Measurements from ENCODE around the gene MALRD1. TPM values are rescaled to one million over a fixed set of nuclear protein-coding genes. Genes with fewer than 3 reads are reported as not detected.

The MALRD1 gene
- total and polyA plus RNA-seq, 2 of the 8 experiments (the other 6 are each of a cell fraction or from before 2014, with no cell fraction given): 0.32 to 0.35 TPM

- no peak overlapping the region for H3K4me2 ChIP-seq (ENCODE audit: insufficient read depth in 1 of 2, low read depth in 2 of 2, low read length in 2 of 2)
- H2BK120ac ChIP-seq (replicated peaks; ENCODE audit: low read depth, low read length): no peak overlapping the region
- ChIA-PET POLR2A (ENCODE audit: partially characterized antibody) (no interaction called here), CTCF (ENCODE audit: partially characterized antibody) (interaction anchor here (0.6 to 1.2 kb wide), 2 partner anchors 48 to 528 kb away, joined by 3 to 4 read pairs; no protein-coding TSS in a partner anchor)
- H3K27ac ChIP-seq (ENCODE audit: low read depth, low read length): no peak overlapping the region
- no peaks in the 10 kb centered on the region for H3K36me3 ChIP-seq (ENCODE audit: control insufficient read depth in 2 of 4, insufficient read depth in 4 of 4, low read length in 3 of 4)
- WGBS, 2 experiments (ENCODE audit: extremely low coverage in 1 of 2, insufficient coverage in 1 of 2, insufficient read length in 1 of 2, insufficient replicate concordance in 2 of 2, low coverage in 1 of 2, low lambda C conversion rate in 2 of 2, missing lambda C conversion rate in 1 of 2): 87% methylated on average over 5 of the region's 5 CpGs; no CpG with 5 or more reads in 1 of the 2 experiments
- no peak overlapping the region for H3K56ac ChIP-seq (replicated peaks; ENCODE audit: insufficient read length, low read depth, low read length)
- H3K79me1 ChIP-seq (ENCODE audit: low read depth, low read length): no peaks in the 10 kb centered on the region
- H3K23ac ChIP-seq (ENCODE audit: insufficient read length): no peak overlapping the region
- H3K27me3 ChIP-seq (replicated peaks in 1 of 4; ENCODE audit: control insufficient read depth in 3 of 4, extremely low read depth in 1 of 4, insufficient read depth in 3 of 4, low read length in 3 of 4): no peaks in the 10 kb centered on the region
- DNase-seq (ENCODE audit: low read depth in 1 of 2, low spot score in 2 of 2) (no peak), FAIRE-seq (no peak)
- no peak overlapping the region for H2AK5ac ChIP-seq (ENCODE audit: low read depth, low read length)
- no peaks in the 10 kb centered on the region for H4K20me1 ChIP-seq (replicated peaks in 1 of 2; ENCODE audit: control insufficient read depth in 1 of 2, insufficient read depth in 2 of 2, low read length in 2 of 2)
- H3K9me3 ChIP-seq (ENCODE audit: insufficient read depth in 2 of 2, low read depth in 1 of 2, low read length in 1 of 2): no peaks in the 10 kb centered on the region
- no peaks in the 10 kb centered on the region for H3K4me1 ChIP-seq (replicated peaks in 1 of 4; ENCODE audit: control insufficient read depth in 3 of 4, insufficient read depth in 4 of 4, low read length in 3 of 4)
- no peaks in the 10 kb centered on the region; the same call in 1 of the 2 replicates for H3K23me2 ChIP-seq (ENCODE audit: low read depth, low read length)
- no peak overlapping the region for H3K9ac ChIP-seq (replicated peaks in 1 of 4; ENCODE audit: extremely low read depth in 1 of 4, low read depth in 3 of 4, low read length in 3 of 4)
- no peak overlapping the region for H2AFZ ChIP-seq (ENCODE audit: low read length)
- no peak overlapping the region for H4K5ac ChIP-seq (ENCODE audit: insufficient read length, low read depth, low read length)
- H4K91ac ChIP-seq (replicated peaks; ENCODE audit: insufficient read length, low read length): no peak overlapping the region
- H4K8ac ChIP-seq (ENCODE audit: extremely low read depth, insufficient read depth, low read length): no peak overlapping the region
- no peak overlapping the region for H2BK5ac ChIP-seq (ENCODE audit: low read depth, low read length)
- no peak overlapping the region for H2BK12ac ChIP-seq (ENCODE audit: low read depth, low read length)
- H3K79me2 ChIP-seq (ENCODE audit: control insufficient read depth in 1 of 2, insufficient read depth in 2 of 2, low read length in 2 of 2): no peaks in the 10 kb centered on the region
- no peak overlapping the region for H3K4ac ChIP-seq (replicated peaks; ENCODE audit: insufficient read length, low read depth, low read length)
- H2BK20ac ChIP-seq (ENCODE audit: low read length): no peak overlapping the region
- H3K14ac ChIP-seq (ENCODE audit: insufficient read length): no peak overlapping the region
- no peak overlapping the region for H3K18ac ChIP-seq (ENCODE audit: extremely low read depth, low read length)
- H2BK15ac ChIP-seq (ENCODE audit: low read length): no peak overlapping the region
- H3K4me3 ChIP-seq (ENCODE audit: extremely low read depth in 1 of 4, insufficient read depth in 2 of 4, low read depth in 3 of 4, low read length in 4 of 4): no peak overlapping the region
- TF ChIP-seq E2F6 (IDR thresholded peaks at IDR 0.05): no peak
- TF ChIP-seq JUND (IDR thresholded peaks at IDR 0.05; ENCODE audit: low read length): no peak
- no peak for TF ChIP-seq CREB1 (IDR thresholded peaks at IDR 0.05)
These were observed 610.1 kb downstream of the MALRD1 start for GRCh38 chr10:19658622-19659233.
